Activated CD8-positive, alpha-beta memory T cell treated with anti-CD3 and anti-CD28 coated beads, Interleukin-2, amount 50 U/mL, for 48 hours (primary cell): ENCODE results near the gene ATP6AP1.
"Not testable (repeated sequence)": the region's sequence is repeated elsewhere in the genome, so short reads cannot be mapped to it uniquely, and the experiment has no call there.

Source experiments
- DNase-seq: peaks from one replicate; pipeline ENCODE4 v3.0.0-alpha.2; 2020

The ATP6AP1 gene

DNA sequence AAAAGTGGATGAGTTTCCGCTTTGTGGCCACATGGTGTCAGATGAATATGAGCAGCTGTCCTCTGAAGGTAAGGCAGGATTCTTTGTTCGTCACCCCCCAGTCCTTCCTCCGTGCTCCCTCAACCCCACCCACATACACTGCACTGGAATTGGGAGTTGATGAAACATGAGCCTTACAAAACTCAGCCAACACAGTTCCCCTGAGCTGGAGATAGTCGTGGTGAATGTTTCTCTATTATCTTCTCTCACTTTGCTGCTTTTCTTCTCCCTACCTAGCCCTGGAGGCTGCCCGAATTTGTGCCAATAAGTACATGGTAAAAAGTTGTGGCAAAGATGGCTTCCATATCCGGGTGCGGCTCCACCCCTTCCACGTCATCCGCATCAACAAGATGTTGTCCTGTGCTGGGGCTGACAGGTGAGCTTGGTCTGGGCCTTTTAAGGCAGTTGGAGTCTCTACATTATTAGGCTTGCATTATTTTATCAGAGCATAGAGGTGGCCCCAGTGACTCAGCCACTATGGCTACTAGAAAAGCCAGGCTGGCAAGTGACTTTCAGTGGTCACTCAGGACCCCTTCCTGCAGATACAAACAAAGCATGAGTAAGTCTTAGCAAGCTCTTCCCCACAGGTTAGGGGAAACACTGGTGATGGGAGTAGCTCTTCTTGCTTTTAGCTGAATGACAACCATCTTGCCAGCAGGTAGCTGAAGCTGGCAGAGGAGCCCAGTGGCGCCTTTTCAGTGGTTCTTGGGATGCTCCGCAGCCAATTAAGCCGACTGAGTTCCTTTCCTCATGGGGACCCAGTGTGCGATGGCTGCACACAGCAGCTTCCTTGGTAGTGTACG is 28.7 kb upstream of the ATP6AP1 start:
- DNase-seq = no peak

GRCh38 chrX:154400369-154400817 is 28.1 kb upstream of the ATP6AP1 start:
- not testable (repeated sequence) for DNase-seq

GRCh38 chrX:154401045-154401799 is 27.3 kb upstream of the ATP6AP1 start:
- DNase-seq = peak; percentile 75

GRCh38 chrX:154401918-154402621 is 26.4 kb upstream of the ATP6AP1 start:
- peak; percentile 61 for DNase-seq

DNA sequence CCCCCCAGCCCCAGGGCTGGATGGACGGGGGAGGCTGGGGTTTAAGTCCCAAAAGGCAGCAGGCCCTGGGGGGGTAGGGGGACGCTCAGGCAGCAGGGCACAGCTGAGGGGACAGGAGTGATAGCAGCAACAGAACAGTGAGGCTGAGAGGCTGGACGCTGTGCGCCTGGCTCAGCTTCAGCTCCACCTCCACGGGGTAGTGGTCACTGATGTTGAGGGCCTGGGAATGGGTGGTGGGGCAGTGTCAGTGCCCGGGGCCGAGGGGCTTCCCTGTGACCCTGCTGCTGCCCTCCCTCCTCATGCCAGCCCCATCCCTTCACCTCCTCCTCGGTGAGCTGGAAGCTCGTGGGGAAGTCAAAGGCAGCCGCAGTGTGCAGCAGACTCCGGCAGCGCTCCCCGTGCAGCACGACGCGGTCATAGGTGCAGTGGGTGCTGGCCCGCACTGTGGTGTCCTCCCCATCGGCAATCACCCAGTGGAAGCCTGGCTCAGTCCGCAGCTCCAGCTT is 25.8 kb upstream of the ATP6AP1 start:
- no peak for DNase-seq

GRCh38 chrX:154403192-154403591 is 25.3 kb upstream of the ATP6AP1 start:
- DNase-seq = no peak

DNA sequence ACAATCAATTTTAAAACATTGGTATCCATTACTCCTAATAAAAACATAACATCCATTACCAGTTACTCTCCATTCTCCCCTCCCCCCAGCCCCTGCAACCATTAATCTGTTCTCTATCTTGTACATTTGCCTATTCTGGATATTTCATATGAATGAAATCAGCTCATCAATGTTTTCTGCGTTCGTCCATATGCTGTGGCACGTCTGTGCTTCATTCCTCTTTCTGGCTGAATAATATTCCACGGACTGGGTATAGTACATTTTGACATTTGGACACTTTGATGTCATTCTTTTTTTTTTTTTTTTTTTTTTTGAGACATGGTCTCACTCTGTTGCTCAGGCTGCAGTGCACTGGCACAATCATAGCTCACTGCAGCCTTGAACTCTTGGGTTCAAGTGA is 24.6 kb upstream of the ATP6AP1 start:
- no peak for DNase-seq

DNA sequence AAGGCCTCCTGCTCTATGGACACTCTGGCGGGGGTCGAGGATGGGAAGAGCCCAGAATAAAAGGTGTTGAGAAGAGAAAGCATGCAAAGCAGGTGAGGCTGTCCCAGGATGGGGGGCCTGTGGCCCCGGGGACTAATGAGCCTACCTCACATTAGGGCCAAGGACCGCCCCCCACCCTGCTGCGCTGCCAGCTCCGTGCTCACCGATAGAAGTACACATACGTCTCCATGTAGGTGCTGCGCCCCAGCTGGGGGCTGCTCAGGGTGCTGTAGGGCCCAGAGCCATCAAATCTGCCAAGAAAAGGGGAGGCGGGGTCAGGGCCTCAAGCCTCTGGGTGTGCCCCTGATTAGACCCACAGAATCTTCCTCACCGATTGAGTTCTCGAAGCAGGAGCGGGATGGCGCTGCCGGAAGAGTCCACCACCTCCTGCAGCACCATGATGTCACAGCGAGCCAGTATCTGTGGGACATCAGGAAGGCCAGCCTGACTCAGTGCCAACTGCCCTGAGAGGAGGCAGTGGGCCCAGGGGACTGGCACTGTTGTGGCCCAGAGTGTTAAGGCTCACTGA is 23.8 kb upstream of the ATP6AP1 start:
- DNase-seq = no peak

DNA sequence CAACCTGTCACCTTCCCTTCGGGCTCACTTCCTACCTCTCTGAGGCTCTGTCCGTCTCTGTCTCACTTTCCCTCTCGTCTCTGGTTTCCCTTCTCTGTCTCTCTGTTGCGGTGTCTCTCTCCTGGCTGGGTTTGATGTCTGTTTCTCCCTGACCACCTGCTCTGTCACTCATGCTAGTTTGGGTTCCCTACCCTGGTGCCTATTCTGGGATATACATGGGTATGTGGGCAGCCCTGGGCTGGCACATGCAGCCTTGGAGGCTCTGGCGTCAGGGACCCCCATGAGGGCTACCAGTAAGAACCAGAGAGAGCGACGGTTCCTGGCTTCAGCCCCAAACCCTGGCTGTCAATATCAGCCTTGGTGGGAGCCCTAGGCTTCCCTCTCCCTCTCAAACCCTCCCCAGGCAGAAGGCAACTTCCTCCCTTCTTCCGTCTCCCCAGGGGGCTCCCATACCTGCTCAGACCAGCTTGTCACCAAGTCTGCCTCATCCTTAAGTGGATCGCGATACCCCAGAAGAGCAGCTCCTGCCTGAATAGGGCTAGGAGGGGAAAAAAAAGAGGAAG is 19.7 kb upstream of the ATP6AP1 start:
- no peak for DNase-seq

GRCh38 chrX:154409222-154409871 is 19.1 kb upstream of the ATP6AP1 start, which contains the start of gene DNASE1L1:
Gene DNASE1L1, minus strand, starts transcription at chrX:154409254. Its CDS starts 3,686 bp downstream, at chrX:154405568.
- DNase-seq = no peak

- DNase-seq = peak; percentile 79
Measured at GRCh38 chrX:154411981-154412340, 16.5 kb upstream of the ATP6AP1 start.

GRCh38 chrX:154412468-154412867 is 16.0 kb upstream of the ATP6AP1 start:
- no peak for DNase-seq

DNA sequence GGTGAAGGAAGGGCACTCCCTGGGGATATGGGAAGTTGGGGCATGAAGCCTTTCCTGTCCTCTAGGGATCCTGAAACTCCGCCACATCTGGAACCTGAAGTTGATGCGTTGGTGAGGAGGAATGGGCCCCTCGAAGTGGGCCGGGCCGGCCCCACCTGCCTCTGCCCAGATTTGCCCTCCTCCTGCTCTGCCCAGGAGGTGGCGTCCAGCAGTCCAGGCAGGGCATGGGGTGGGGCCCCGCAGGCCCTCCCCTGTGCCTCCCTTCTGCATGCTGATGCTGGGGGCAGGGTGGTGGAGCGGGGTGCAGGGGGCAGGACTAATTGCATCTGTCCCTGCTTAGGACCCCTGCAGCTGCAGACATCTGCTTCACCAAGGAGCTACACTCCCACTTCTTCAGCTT is 15.3 kb upstream of the ATP6AP1 start:
- no peak for DNase-seq

DNA sequence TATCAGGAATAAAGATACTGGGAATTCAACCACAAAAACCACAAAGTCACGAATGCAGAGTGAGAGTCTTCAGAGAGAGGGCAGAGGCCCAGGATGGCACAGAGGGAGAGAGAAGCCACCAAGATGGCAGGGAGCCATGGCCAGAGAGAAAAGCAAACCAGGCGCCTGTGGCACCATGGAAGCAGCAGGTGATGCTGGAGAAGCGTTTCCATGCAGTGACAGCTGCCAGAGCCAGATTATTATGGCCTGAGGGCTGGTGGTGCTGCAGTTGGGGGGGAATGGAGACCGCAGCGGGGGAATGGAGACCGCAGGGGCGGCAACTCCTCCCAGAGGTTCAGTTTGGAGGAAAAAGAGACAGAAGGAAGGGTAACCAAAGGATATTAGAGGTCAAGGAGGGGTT is 11.3 kb upstream of the ATP6AP1 start:
- DNase-seq = no peak

DNA sequence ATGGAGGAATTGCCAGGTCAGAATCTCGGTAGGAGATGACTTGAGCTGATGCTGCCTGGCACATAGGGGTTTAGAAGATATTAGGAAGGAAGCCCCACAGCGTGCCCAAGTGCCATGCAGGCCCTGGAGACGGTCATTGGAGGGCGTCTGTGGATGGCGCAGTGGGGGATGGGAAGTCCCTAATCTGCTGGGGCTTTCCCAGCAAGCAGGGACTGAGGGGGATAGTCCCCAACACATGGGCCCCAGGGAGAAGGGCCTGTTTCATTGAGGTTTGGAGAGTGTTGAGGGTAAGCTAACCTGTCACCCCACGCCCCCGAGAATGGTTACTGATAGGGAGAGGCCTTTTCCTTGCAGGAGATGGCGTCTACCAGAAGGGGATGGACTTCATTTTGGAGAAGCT is 9.3 kb upstream of the ATP6AP1 start:
- DNase-seq = no peak

DNA sequence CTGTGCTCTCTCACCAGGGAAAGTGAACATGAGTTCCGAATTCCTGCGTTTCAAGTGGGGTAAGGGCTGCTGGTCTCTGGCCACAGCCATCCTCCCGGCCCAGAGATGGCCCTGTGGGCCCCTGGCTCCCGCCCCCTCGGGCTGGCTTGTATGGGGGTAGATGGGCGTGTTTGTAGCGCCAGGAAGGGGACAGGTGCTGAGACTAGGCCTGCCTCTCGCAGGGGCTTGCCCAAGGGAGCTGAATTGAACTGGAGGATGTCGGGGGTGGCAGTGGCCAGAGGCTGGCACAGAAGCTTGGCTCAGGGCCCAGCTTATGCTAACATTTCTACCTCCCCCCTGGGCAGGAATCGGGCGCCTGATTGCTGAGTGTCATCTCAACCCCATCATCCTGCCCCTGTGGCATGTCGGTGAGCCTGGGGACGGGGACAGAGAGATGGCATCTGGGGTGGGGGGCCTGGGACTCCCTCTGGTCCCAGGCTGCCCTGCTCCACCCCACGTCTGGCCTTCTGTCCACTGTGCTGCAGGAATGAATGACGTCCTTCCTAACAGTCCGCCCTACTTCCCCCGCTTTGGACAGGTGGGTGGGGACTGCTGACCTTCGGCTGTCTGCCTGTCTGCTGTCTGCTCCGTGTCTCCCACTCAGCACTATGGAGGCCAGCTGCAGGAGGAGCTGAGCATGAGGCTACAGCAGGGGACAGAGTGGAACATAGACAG is 8.6 kb upstream of the ATP6AP1 start:
- DNase-seq = no peak

GRCh38 chrX:154420402-154420756 is 8.1 kb upstream of the ATP6AP1 start:
- DNase-seq = no peak

GRCh38 chrX:154426916-154427770 is 1.3 kb upstream of the ATP6AP1 start:
- no peak for DNase-seq

DNA sequence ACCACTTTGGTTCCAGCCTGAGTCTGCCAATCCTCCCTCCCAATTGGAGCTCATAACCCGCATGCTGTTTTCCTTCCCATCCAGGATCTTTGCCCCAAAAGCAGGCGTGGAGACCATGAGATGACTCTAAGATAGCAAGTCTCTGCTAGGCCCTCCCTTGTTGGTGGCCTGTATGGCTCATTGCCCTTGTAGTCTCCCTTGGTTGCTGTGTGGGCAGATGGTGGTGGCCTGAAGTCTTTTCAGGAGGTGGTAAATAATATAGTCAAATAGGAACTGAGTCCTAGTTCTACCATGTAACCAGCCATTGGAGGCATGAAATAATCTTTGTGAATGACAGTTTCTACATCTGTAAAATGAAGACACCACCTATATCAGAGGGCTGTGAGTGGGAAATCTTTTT is 1.2 kb downstream of the ATP6AP1 start:
- DNase-seq = no peak

GRCh38 chrX:154430479-154430878 is 2.0 kb downstream of the ATP6AP1 start:
- no peak for DNase-seq
